Activated CD8-positive, alpha-beta memory T cell treated with anti-CD3 and anti-CD28 coated beads, Interleukin-2, amount 10 ng/mL, durations not matched to agents 7 days and 5 days (primary cell): ENCODE data around the gene MRPL51. TPM values are rescaled to one million over a fixed set of nuclear protein-coding genes. Genes with fewer than 3 reads are reported as not detected.
A peak's percentile ranks its signal among the peaks of the same experiment; 100 is the strongest.

Source experiments
- ATAC-seq: fragments of 150-1000 bp; cut with Tn5 transposase; one replicate; pipeline ENCODE4 v1.10.0; 2021; ENCODE audit warnings: moderate library complexity
- CTCF ChIA-PET: fragments of 350-600 bp; sonication (Branson Sonifier 250); formaldehyde crosslinking; loops from one replicate; lab custom pipeline; 2021; ENCODE audit warnings: antibody characterized with exemption; lab: Charles Lee
- DNase-seq: peaks from one replicate; pipeline ENCODE4 v3.0.0-alpha.2; 2020
- H3K27ac Mint-ChIP-seq: one replicate; pipeline ENCODE4 v1.8.0; 2021; ENCODE audit warnings: mild to moderate bottlenecking, mixed read lengths
- H3K27me3 Mint-ChIP-seq: one replicate; pipeline ENCODE4 v1.8.0; 2021; ENCODE audit warnings: mixed read lengths
- H3K36me3 Mint-ChIP-seq: one replicate; pipeline ENCODE4 v1.8.0; 2021; ENCODE audit warnings: mild to moderate bottlenecking, mixed read lengths
- H3K4me1 Mint-ChIP-seq: one replicate; pipeline ENCODE4 v1.8.0; 2021; ENCODE audit warnings: mixed read lengths
- H3K4me3 Mint-ChIP-seq: one replicate; pipeline ENCODE4 v1.8.0; 2021; ENCODE audit warnings: mild to moderate bottlenecking, moderate library complexity, mixed read lengths
- H3K9me3 Mint-ChIP-seq: one replicate; pipeline ENCODE4 v1.8.0; 2022; ENCODE audit warnings: low read depth, mixed read lengths
- total RNA-seq, 2 experiments: library from RNA; stranded (reverse); gene quantifications; one replicate each; pipeline ENCODE4 v1.2.3, GENCODE V29; 2021

The MRPL51 gene
- total RNA-seq, 2 experiments from 2014 or later: 191 to 271 TPM

- peak; percentile 72 for DNase-seq
- Mint-ChIP-seq H3K27ac (peak overlapping the region; percentile 98), H3K4me1 (peaks cover 88% of the 10 kb centered on the region), H3K36me3 (peaks cover 84% of the 10 kb centered on the region), H3K27me3 (no peaks in the 10 kb centered on the region), H3K4me3 (peak overlapping the region; percentile 72), H3K9me3 (no peaks in the 10 kb centered on the region)
- peak; percentile 28 for ATAC-seq
- CTCF ChIA-PET: interaction anchor here (1.2 to 6.7 kb wide), 11 partner anchors 9 to 139 kb away, joined by 4 to 171 read pairs (median 10); partner anchors contain the start of genes CD27, TAPBPL and VAMP1
Observed at GRCh38 chr12:6462234-6462995, 30.6 kb downstream of the MRPL51 start.

- peak; percentile 97 for DNase-seq
- Mint-ChIP-seq H3K9me3 (no peaks in the 10 kb centered on the region), H3K4me1 (peaks cover 87% of the 10 kb centered on the region), H3K27me3 (no peaks in the 10 kb centered on the region), H3K36me3 (peaks cover 83% of the 10 kb centered on the region), H3K4me3 (peak overlapping the region; percentile 72), H3K27ac (peak overlapping the region; percentile 98)
- peak; percentile 82 for ATAC-seq
- CTCF ChIA-PET: interaction anchor here (0.8 to 6.7 kb wide), 12 partner anchors 10 to 126 kb away, joined by 3 to 171 read pairs (median 12); partner anchors contain the start of genes CD27, GAPDH, IFFO1 and TAPBPL
Observed at GRCh38 chr12:6461401-6462233, 31.4 kb downstream of the MRPL51 start.

GRCh38 chr12:6460751-6461371 lies 32.2 kb downstream of the MRPL51 start:
- peak overlapping the region; percentile 72 for H3K4me3 Mint-ChIP-seq
- CTCF ChIA-PET: interaction anchor here (0.8 to 6.7 kb wide), 12 partner anchors 9 to 125 kb away, joined by 3 to 171 read pairs (median 12); partner anchors contain the start of genes CD27, GAPDH, IFFO1 and TAPBPL
- DNase-seq (no peak), ATAC-seq (peak; percentile 34)
- H3K9me3 Mint-ChIP-seq: no peaks in the 10 kb centered on the region
- peak overlapping the region; percentile 98 for H3K27ac Mint-ChIP-seq
- no peaks in the 10 kb centered on the region for H3K27me3 Mint-ChIP-seq
- peaks cover 80% of the 10 kb centered on the region for H3K36me3 Mint-ChIP-seq
- H3K4me1 Mint-ChIP-seq: peaks cover 84% of the 10 kb centered on the region

GRCh38 chr12:6459004-6459337 lies 34.1 kb downstream of the MRPL51 start:
- CTCF ChIA-PET: interaction anchor here (1.0 to 5.8 kb wide), 4 partner anchors 11 to 34 kb away, joined by 6 to 45 read pairs (median 7); partner anchors contain the start of genes CD27 and VAMP1
- H3K9me3 Mint-ChIP-seq: no peaks in the 10 kb centered on the region
- H3K4me3 Mint-ChIP-seq: no peak overlapping the region

GRCh38 chr12:6458281-6459003 lies 34.6 kb downstream of the MRPL51 start:
- Mint-ChIP-seq H3K9me3 (no peaks in the 10 kb centered on the region), H3K27me3 (no peaks in the 10 kb centered on the region), H3K36me3 (peaks cover 77% of the 10 kb centered on the region), H3K27ac (peak overlapping the region; percentile 82), H3K4me1 (peaks cover 81% of the 10 kb centered on the region), H3K4me3 (no peak overlapping the region)
- DNase-seq: no peak
- CTCF ChIA-PET: interaction anchor here (1.0 to 5.8 kb wide), 4 partner anchors 12 to 34 kb away, joined by 6 to 45 read pairs (median 7); partner anchors contain the start of genes CD27 and VAMP1
- no peak for ATAC-seq

More at GRCh38 chr12:6459004-6459337, 34.1 kb downstream of the MRPL51 start:
- Mint-ChIP-seq H3K27me3 (no peaks in the 10 kb centered on the region), H3K27ac (peak overlapping the region; percentile 82), H3K36me3 (peaks cover 77% of the 10 kb centered on the region), H3K4me1 (peaks cover 81% of the 10 kb centered on the region)
- no peak for ATAC-seq
- DNase-seq: no peak

- DNase-seq (no peak), ATAC-seq (no peak)
- CTCF ChIA-PET: interaction anchor here (1.0 to 2.2 kb wide), 2 partner anchors 8 to 14 kb away, joined by 4 to 8 read pairs; no protein-coding TSS in a partner anchor
- Mint-ChIP-seq H3K27me3 (no peaks in the 10 kb centered on the region), H3K4me1 (peaks cover 77% of the 10 kb centered on the region), H3K36me3 (peaks cover 75% of the 10 kb centered on the region), H3K9me3 (no peaks in the 10 kb centered on the region), H3K27ac (peak overlapping the region; percentile 52), H3K4me3 (no peak overlapping the region)
Observed at GRCh38 chr12:6457220-6457945, 35.7 kb downstream of the MRPL51 start.

GRCh38 chr12:6452944-6453630 lies 40.0 kb downstream of the MRPL51 start:
- CTCF ChIA-PET: interaction anchor here (0.6 to 3.8 kb wide), 13 partner anchors 9 to 118 kb away, joined by 3 to 42 read pairs (median 6); partner anchors contain the start of gene VAMP1
- DNase-seq (peak; percentile 71), ATAC-seq (peak; percentile 32)
- Mint-ChIP-seq H3K27me3 (no peaks in the 10 kb centered on the region), H3K27ac (peak overlapping the region; percentile 94), H3K9me3 (no peaks in the 10 kb centered on the region), H3K36me3 (peaks cover 47% of the 10 kb centered on the region), H3K4me1 (peaks cover 54% of the 10 kb centered on the region), H3K4me3 (peak overlapping the region; percentile 97)

- Mint-ChIP-seq H3K36me3 (peaks cover 48% of the 10 kb centered on the region), H3K4me3 (peak overlapping the region; percentile 97), H3K27me3 (no peaks in the 10 kb centered on the region), H3K9me3 (no peaks in the 10 kb centered on the region), H3K27ac (peak overlapping the region; percentile 94), H3K4me1 (peaks cover 58% of the 10 kb centered on the region)
- ATAC-seq (peak; percentile 12), DNase-seq (peak; percentile 61)
- CTCF ChIA-PET: interaction anchor here (0.6 to 3.8 kb wide), 16 partner anchors 10 to 131 kb away, joined by 3 to 42 read pairs (median 5); partner anchors contain the start of genes MRPL51 and VAMP1
Observed at GRCh38 chr12:6452245-6452943, 40.7 kb downstream of the MRPL51 start.

GRCh38 chr12:6451348-6452244 lies 41.5 kb downstream of the MRPL51 start, which contains the start of gene TAPBPL:
Gene TAPBPL, plus strand, starts transcription at chr12:6452042. Its CDS starts 207 bp downstream, at chr12:6452249.
- ATAC-seq (peak; percentile 84), DNase-seq (peak; percentile 90)
- Mint-ChIP-seq H3K4me1 (peaks cover 59% of the 10 kb centered on the region), H3K36me3 (peaks cover 48% of the 10 kb centered on the region), H3K27ac (peak within 1 kb of the TSS; percentile 94), H3K27me3 (no peaks in the 10 kb centered on the region), H3K9me3 (no peaks in the 10 kb centered on the region), H3K4me3 (peak within 1 kb of the TSS; percentile 97)
- CTCF ChIA-PET: interaction anchor here (0.6 to 3.8 kb wide), 16 partner anchors 11 to 130 kb away, joined by 3 to 42 read pairs (median 5); partner anchors contain the start of genes MRPL51 and VAMP1

- Mint-ChIP-seq H3K36me3 (peaks cover 49% of the 10 kb centered on the region), H3K27me3 (no peaks in the 10 kb centered on the region), H3K4me3 (peak overlapping the region; percentile 97), H3K27ac (peak overlapping the region; percentile 94), H3K9me3 (no peaks in the 10 kb centered on the region), H3K4me1 (peaks cover 63% of the 10 kb centered on the region)
- no peak for DNase-seq
- CTCF ChIA-PET: interaction anchor here (0.7 to 3.8 kb wide), 13 partner anchors 11 to 116 kb away, joined by 3 to 42 read pairs (median 6); partner anchors contain the start of genes MRPL51 and VAMP1
- ATAC-seq: peak; percentile 1
Observed at GRCh38 chr12:6450869-6451347, 42.2 kb downstream of the MRPL51 start.
